Endometrial microvascular endothelial cells (primary cell): ENCODE measurements around the gene PMS2. TPM values are rescaled to one million over a fixed set of nuclear protein-coding genes. Genes with fewer than 3 reads are reported as not detected.
"Not testable (repeated sequence)": the region's sequence is repeated elsewhere in the genome, so short reads cannot be mapped to it uniquely, and the experiment has no call there.

Experiments used
- in situ Hi-C: cut with HindIII; loops from 2 replicates; pipeline ENCODE4 v1.10.0; 2017; ENCODE audit warnings: low sequenced_read_pairs, low pct_unique_long_range_greater_than_20kb; ENCODE audit errors: inconsistent ontology term
- total RNA-seq: library from RNA; depleted of rRNA; stranded (reverse); fragments of >200 nt; gene quantifications from one replicate; pipeline ENCODE4 v1.2.3, GENCODE V29; 2015; ENCODE audit errors: inconsistent ontology term

The PMS2 gene
- total RNA-seq, 1 donor from 2014 or later: 15.7 TPM

DNA sequence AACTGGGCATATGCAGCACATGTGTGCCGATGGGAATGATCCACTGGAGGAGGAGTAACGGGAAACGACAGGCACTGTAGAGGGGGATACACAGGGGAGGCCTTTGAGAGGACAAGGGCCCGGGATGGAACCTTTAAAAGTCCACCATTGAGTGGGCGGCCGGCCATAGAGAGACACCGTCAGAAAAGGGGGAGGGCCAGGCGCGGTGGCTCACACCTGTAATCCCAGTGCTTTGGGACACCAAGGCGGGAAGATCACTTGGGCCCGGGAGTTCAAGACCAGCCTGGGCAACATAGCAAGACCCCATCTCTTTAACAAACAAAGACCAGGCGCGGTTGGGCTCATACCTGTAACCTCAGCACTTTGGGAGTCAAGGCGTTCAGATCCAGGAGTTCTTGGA, 77.6 kb downstream of the PMS2 start:
- in situ Hi-C loops: not testable (repeated sequence)

DNA sequence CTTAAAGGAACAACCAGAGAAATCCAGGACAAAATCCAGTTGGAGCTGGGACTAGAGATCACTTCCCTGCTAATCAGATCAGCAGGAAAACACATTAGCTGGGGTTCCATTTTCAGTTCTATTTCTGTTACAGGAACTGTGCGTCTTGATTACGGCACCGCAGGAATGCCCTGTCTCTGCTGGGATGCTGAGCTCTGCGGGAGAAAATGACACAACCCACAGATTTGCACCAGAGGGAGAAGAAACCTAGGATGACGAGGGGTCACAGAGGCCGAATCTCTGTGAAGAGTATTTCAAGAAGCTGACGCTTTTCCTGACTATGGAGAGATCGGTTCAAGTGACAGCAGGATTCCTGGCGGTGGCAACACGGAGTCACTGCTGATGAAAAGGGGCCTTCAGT, 78.6 kb downstream of the PMS2 start:
- in situ Hi-C loops: not testable (repeated sequence)

DNA sequence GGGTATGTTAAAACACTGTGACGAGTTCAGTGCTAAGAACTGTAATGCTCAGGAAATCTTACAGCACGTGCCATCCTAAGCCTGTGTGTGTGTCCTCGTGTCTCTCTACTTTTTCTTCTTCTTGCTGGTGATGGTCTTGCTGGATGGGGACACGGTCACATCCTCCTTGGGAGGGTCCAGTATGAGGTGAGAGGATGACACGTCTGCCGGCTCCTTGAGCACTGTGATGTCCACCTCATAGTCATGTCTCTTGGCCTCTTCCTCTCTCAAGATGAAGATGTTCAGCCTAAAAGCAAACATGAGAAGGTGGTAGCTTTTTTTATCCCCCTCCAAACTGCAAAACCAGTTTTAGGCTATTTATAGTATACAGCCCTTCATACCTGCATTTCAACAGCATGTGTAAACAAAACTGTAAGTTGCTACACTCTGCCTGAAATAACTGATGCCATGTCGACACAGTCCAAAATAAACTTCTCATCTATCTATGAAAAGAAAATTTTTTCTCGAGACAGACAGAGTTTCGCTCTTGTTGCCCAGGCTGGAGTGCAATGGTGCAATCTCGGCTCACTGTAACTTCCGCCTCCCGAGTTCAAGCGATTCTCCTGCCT, 82.5 kb downstream of the PMS2 start:
- in situ Hi-C loops: not testable (repeated sequence)

DNA sequence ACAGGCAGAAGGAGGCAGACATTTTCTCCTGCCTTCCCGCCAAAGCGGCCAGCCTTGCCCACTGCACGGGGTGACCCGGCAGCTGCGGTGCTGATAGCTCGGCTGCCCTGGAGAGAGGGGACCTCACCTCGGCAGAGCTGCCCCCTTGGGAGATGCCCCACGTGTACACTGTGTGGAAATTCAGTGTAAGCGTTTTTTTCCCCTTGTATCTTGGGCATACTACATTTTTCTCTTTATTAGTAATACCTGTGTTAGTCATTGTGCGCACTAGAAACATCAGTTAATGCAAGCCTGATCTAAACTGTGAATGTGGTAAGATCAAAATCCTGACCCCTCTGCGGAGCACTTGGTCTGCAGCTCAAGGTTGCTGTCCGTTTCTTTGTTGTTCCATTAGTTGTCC, 84.2 kb downstream of the PMS2 start:
- in situ Hi-C loops: not testable (repeated sequence)

- in situ Hi-C loops: not testable (repeated sequence)
These were observed 84.7 kb downstream of the PMS2 start for GRCh38 chr7:5924180-5924579.

Other genes starting within 250 kb of the PMS2 start
- 23.3 TPM for gene RNF216, start 227.4 kb downstream of the PMS2 start, total RNA-seq
- not detected for gene OCM, start 128.3 kb downstream of the PMS2 start, total RNA-seq
- 76.4 TPM for gene CCZ1, start 110.3 kb downstream of the PMS2 start, total RNA-seq
- not detected for gene RSPH10B, start 38.4 kb downstream of the PMS2 start, total RNA-seq
- 87.2 TPM for gene AIMP2, start 223 bp upstream of the PMS2 start, total RNA-seq
- gene ANKRD61, start 22.3 kb upstream of the PMS2 start, total RNA-seq: not detected
- gene EIF2AK1, start 50.1 kb upstream of the PMS2 start, total RNA-seq: 207 TPM
- gene USP42, start 95.9 kb upstream of the PMS2 start, total RNA-seq: 5.8 TPM